Mesenchymal stem cell (in vitro differentiated cells and primary cell): ENCODE data around the gene MUC4.

Source experiments
- DNase-seq: peaks from one replicate; pipeline ENCODE4 v3.0.0-alpha.2; 2013
- H2AFZ ChIP-seq: one replicate; pipeline ENCODE4 v1.6.1; 2013; ENCODE audit warnings: low read depth, mild to moderate bottlenecking, control low read depth, inconsistent platforms, low read length, moderate library complexity
- H2AK5ac ChIP-seq: 2 replicates; pipeline ENCODE4 v1.6.1; 2013; ENCODE audit warnings: low read length, moderate library complexity, mild to moderate bottlenecking, inconsistent platforms; ENCODE audit not compliant: severe bottlenecking
- H2BK120ac ChIP-seq: one replicate; pipeline ENCODE4 v1.6.1; 2013; ENCODE audit warnings: low read depth, mild to moderate bottlenecking, inconsistent platforms, low read length, moderate library complexity
- H2BK12ac ChIP-seq, 2 experiments: one replicate each; pipeline ENCODE4 v1.6.1; 2013; ENCODE audit warnings: inconsistent platforms in 2 of 2, low read length in 2 of 2, mild to moderate bottlenecking in 2 of 2, moderate library complexity in 2 of 2, control low read depth in 1 of 2
- H2BK15ac ChIP-seq: one replicate; pipeline ENCODE4 v1.6.1; 2013; ENCODE audit warnings: mild to moderate bottlenecking, low read depth, inconsistent platforms; ENCODE audit not compliant: poor library complexity, severe bottlenecking
- H2BK5ac ChIP-seq: 2 replicates; pipeline ENCODE4 v1.6.1; 2013; ENCODE audit warnings: low read depth, mild to moderate bottlenecking, low read length, control low read depth, inconsistent platforms; ENCODE audit not compliant: poor library complexity, severe bottlenecking
- H3K14ac ChIP-seq, 2 experiments: one replicate each; pipeline ENCODE4 v1.6.1; 2013; ENCODE audit warnings: inconsistent platforms in 2 of 2, low read length in 2 of 2, control low read depth in 1 of 2, mild to moderate bottlenecking in 1 of 2, moderate library complexity in 1 of 2
- H3K18ac ChIP-seq, 2 experiments: one replicate each; pipeline ENCODE4 v1.6.1; 2013; ENCODE audit warnings: inconsistent platforms in 2 of 2, low read length in 2 of 2, control low read depth in 1 of 2, low read depth in 1 of 2, mild to moderate bottlenecking in 1 of 2
- H3K23ac ChIP-seq, 2 experiments: one replicate each; pipeline ENCODE4 v1.6.1; 2013; ENCODE audit warnings: inconsistent platforms in 2 of 2, low read length in 2 of 2, mild to moderate bottlenecking in 2 of 2, moderate library complexity in 2 of 2, control low read depth in 1 of 2
- H3K27ac ChIP-seq: 2 replicates; pipeline ENCODE4 v1.5.1; 2013; ENCODE audit warnings: mild to moderate bottlenecking, moderate library complexity, low read length, control low read depth, inconsistent platforms; ENCODE audit not compliant: poor library complexity, severe bottlenecking
- H3K27me3 ChIP-seq, 2 experiments: 2 replicates each; pipeline versions ENCODE4 v1.6.1 to v1.7.0; 2013; ENCODE audit warnings: low read length in 2 of 2, mild to moderate bottlenecking in 2 of 2, moderate library complexity in 2 of 2, control low read depth in 1 of 2, inconsistent platforms in 1 of 2; ENCODE audit not compliant: control insufficient read depth in 1 of 2, insufficient read depth in 1 of 2
- H3K36me3 ChIP-seq, 2 experiments: 2 replicates each; pipeline versions ENCODE4 v1.6.1 to v1.7.0; 2013; ENCODE audit warnings: low read length in 2 of 2, control low read depth in 1 of 2, inconsistent platforms in 1 of 2, low read depth in 1 of 2, mild to moderate bottlenecking in 1 of 2; ENCODE audit not compliant: insufficient read depth in 2 of 2, control insufficient read depth in 1 of 2
- H3K4ac ChIP-seq, 2 experiments: one replicate each; pipeline ENCODE4 v1.6.1; 2013; ENCODE audit warnings: inconsistent platforms in 2 of 2, low read length in 2 of 2, mild to moderate bottlenecking in 2 of 2, moderate library complexity in 2 of 2, control low read depth in 1 of 2, low read depth in 1 of 2
- H3K4me1 ChIP-seq: 2 replicates; pipeline ENCODE4 v1.6.1; 2013; ENCODE audit warnings: low read depth, low read length, control low read depth; ENCODE audit not compliant: control insufficient read depth, insufficient read depth
- H3K4me2 ChIP-seq: 2 replicates; pipeline ENCODE4 v1.6.1; 2013; ENCODE audit warnings: low read length, mild to moderate bottlenecking, inconsistent platforms; ENCODE audit not compliant: poor library complexity, severe bottlenecking
- H3K4me3 ChIP-seq, 2 experiments: 2 replicates each; pipeline versions ENCODE4 v1.5.1 to v1.7.0; 2013; ENCODE audit warnings: low read length in 2 of 2, mild to moderate bottlenecking in 2 of 2, control low read depth in 1 of 2, low read depth in 1 of 2; ENCODE audit not compliant: insufficient read depth in 1 of 2
- H3K79me1 ChIP-seq: replicated peaks from 2 replicates; pipeline ENCODE4 v1.6.1; 2013; ENCODE audit warnings: mild to moderate bottlenecking, control low read depth, low read length, inconsistent platforms; ENCODE audit not compliant: poor library complexity, severe bottlenecking
- H3K9ac ChIP-seq: 2 replicates; pipeline ENCODE4 v1.7.0; 2013; ENCODE audit warnings: mild to moderate bottlenecking, low read length, moderate library complexity
- H3K9me3 ChIP-seq: 2 replicates; pipeline ENCODE4 v1.7.0; 2013; ENCODE audit warnings: mild to moderate bottlenecking, low read length; ENCODE audit not compliant: control insufficient read depth
- H4K8ac ChIP-seq: one replicate; pipeline ENCODE4 v1.6.1; 2013; ENCODE audit warnings: inconsistent platforms, mild to moderate bottlenecking, low read length, moderate library complexity
- H4K91ac ChIP-seq: one replicate; pipeline ENCODE4 v1.6.1; 2013; ENCODE audit warnings: mild to moderate bottlenecking, low read length, inconsistent platforms
- WGBS: methylation state at CpG from one replicate; pipeline ENCODE4 v1.1.7; 2013; ENCODE audit warnings: mixed read lengths; 5-methylcytosine and 5-hydroxymethylcytosine counted together

The MUC4 gene

DNA sequence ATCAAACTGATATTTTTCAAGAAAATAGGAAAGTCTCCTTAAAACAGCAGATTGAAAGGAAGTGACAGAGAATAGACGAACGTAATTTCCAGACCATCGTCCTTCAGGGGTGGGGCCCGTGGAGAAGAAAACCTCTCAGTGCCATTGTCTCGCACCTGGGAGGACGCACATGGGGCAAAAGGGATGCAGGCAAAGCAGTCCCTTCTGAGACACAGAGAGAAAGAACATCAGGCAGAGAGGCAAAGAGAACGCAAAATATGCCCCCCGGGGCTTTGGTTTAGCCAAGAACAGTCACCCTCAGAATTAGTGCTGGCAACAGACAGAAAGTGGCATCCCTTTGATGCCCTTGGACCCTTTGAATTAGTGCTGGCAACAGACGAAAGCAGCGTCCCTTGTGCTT, 53.9 kb downstream of the MUC4 start:
- Histone ChIP-seq H2AFZ (no peak overlapping the region), H4K91ac (no peak overlapping the region), H3K4me3 (no peak overlapping the region), H3K27me3 (peaks cover 34 to 88% of the 10 kb centered on the region in 2 experiments), H2BK12ac (no peak overlapping the region), H3K18ac (no peak overlapping the region), H3K14ac (no peak overlapping the region), H4K8ac (no peak overlapping the region), H3K4ac (no peak overlapping the region), H3K27ac (no peak overlapping the region), H3K23ac (no peak overlapping the region), H3K9me3 (no peaks in the 10 kb centered on the region), H3K4me2 (no peak overlapping the region), H2AK5ac (no peak overlapping the region), H2BK120ac (no peak overlapping the region), H3K9ac (no peak overlapping the region), H3K79me1 (no peaks in the 10 kb centered on the region), H3K4me1 (peaks cover 2% of the 10 kb centered on the region), H2BK5ac (no peak overlapping the region), H3K36me3 (no peaks in the 10 kb centered on the region), H2BK15ac (no peak overlapping the region)
- no peak for DNase-seq
- 77% methylated on average over 10 of the region's 10 CpGs for WGBS

DNA sequence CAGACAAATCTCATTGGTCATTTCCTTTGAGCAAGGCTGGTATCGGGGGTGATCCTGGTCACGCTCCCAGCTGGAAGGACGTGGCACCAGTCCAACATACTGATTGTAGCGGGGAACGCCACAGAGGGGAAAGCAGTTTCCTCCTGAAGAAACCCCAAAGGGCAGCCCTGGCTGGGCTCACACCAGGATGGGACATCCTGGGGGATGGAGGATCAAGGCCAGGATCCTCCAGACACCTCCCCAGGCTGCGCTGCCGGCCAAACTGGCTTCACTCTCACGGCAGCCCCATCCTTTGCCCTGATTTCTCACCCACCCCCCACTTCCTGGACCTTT, 54.3 kb downstream of the MUC4 start:
- Histone ChIP-seq H3K18ac (no peak overlapping the region), H3K4ac (no peak overlapping the region), H4K8ac (no peak overlapping the region), H3K4me2 (no peak overlapping the region), H2BK5ac (no peak overlapping the region), H3K79me1 (no peaks in the 10 kb centered on the region), H3K4me3 (no peak overlapping the region), H2BK15ac (no peak overlapping the region), H2AFZ (no peak overlapping the region), H3K14ac (no peak overlapping the region), H3K27ac (no peak overlapping the region), H3K9me3 (no peaks in the 10 kb centered on the region), H3K9ac (no peak overlapping the region), H2BK12ac (no peak overlapping the region), H2AK5ac (no peak overlapping the region), H3K36me3 (no peaks in the 10 kb centered on the region), H3K4me1 (peaks cover under 1% of the 10 kb centered on the region), H3K23ac (no peak overlapping the region), H4K91ac (no peak overlapping the region), H2BK120ac (no peak overlapping the region), H3K27me3 (peaks cover 34 to 86% of the 10 kb centered on the region in 2 experiments)
- no peak for DNase-seq
- 73% methylated on average over 8 of the region's 8 CpGs for WGBS

DNA sequence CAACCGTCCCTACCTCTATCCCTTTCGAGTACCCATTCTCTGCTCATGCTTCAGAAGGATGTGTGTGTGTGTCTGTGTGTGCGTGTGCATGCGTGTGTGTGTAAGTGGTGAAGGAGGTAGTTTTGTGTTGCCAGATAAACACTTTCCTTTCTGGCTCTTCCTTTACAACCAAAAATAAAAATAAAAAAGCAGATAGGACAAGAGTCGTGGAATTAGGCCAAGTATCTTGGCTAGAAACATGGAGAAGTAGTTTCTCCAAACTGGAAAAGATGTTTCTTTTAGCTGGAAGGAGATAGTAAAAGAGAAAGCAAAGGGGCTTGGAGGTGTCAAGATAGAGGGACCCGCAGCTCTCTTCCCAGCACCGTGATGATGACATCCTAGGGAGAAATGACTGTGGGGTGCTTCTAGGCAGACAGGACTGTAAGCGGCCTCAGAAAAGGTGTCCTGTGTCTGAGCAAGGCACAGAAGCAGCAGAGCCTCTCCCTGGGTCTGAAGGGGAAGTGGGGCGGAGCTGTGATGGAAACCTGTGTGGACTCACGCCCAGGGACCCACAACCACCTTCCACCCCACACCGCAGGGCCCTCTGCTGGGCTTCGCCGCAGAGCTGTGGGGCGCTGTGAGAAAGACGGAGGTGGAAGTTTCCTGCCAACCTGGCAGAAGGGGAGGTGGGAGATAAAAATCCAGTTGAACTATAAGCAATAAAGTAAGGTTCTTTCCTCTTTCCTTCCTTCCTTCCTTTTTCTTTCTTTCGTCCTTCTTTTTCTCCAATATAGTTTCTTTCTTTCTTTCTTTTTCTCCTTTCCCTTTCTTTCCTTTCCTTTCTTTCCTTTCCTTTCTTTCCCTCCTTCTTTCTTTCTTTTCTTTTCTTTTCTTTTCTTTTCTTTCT, 55.7 kb downstream of the MUC4 start:
- Histone ChIP-seq H3K27ac (no peak overlapping the region), H3K4me1 (no peaks in the 10 kb centered on the region), H3K23ac (no peak overlapping the region), H2BK120ac (no peak overlapping the region), H3K27me3 (peaks cover 34 to 74% of the 10 kb centered on the region in 2 experiments), H3K4me2 (no peak overlapping the region), H2BK5ac (no peak overlapping the region), H4K8ac (no peak overlapping the region), H3K14ac (no peak overlapping the region), H3K36me3 (no peaks in the 10 kb centered on the region), H3K9me3 (no peaks in the 10 kb centered on the region), H3K18ac (no peak overlapping the region), H2AFZ (no peak overlapping the region), H2BK12ac (no peak overlapping the region), H2BK15ac (no peak overlapping the region), H3K4ac (no peak overlapping the region), H3K4me3 (no peak overlapping the region), H3K79me1 (no peaks in the 10 kb centered on the region), H4K91ac (no peak overlapping the region), H2AK5ac (no peak overlapping the region), H3K9ac (no peak overlapping the region)
- WGBS = 68% methylated on average over 6 of the region's 16 CpGs
- DNase-seq = no peak

DNA sequence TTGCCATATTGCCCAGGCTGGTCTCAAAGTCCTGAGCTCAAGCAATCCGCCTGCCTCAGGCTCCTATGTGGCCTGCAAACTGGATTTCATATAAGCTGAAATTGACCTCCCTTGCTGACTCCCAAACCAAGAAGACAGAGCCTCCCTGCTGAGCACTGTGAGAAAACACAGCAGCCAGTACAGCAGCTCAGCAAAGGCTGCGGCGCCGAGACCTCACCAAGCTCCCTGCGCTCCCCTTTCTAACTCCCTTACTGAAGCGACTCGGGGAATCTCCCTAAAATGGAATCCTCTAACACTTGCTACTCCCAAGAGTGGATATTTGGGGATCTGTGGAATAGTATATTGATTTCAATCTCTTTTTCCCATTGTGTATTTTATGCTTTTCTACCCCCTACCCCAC, 56.3 kb downstream of the MUC4 start:
- Histone ChIP-seq H3K27me3 (peaks cover 34 to 68% of the 10 kb centered on the region in 2 experiments), H2BK15ac (no peak overlapping the region), H3K27ac (no peak overlapping the region), H3K4me1 (no peaks in the 10 kb centered on the region), H2AFZ (no peak overlapping the region), H2AK5ac (no peak overlapping the region), H4K8ac (no peak overlapping the region), H3K23ac (no peak overlapping the region), H3K4ac (no peak overlapping the region), H3K79me1 (no peaks in the 10 kb centered on the region), H3K36me3 (no peaks in the 10 kb centered on the region), H3K9ac (no peak overlapping the region), H2BK12ac (no peak overlapping the region), H3K18ac (no peak overlapping the region), H2BK5ac (no peak overlapping the region), H3K4me3 (no peak overlapping the region), H2BK120ac (no peak overlapping the region), H3K4me2 (no peak overlapping the region), H3K14ac (no peak overlapping the region), H3K9me3 (no peaks in the 10 kb centered on the region), H4K91ac (no peak overlapping the region)
- WGBS = 78% methylated on average over 4 of the region's 7 CpGs
- no peak for DNase-seq
